NCI-H2196 treated with DMSO at 0.1 percent for 48 hours (cell line): ENCODE data around the gene CARD9.
A peak's percentile ranks its signal among the peaks of the same experiment; 100 is the strongest.

Source experiments
- DNase-seq: peaks from one replicate; lab custom pipeline; 2025; ENCODE audit not compliant: unreplicated experiment; lab: John Stamatoyannopoulos, UW

The CARD9 gene

GRCh38 chr9:136401173-136401922 lies 27.9 kb upstream of the CARD9 start:
- DNase-seq: no peak

- peak; percentile 68 for DNase-seq
These were observed 26.8 kb upstream of the CARD9 start, which contains the start of gene SNAPC4 for GRCh38 chr9:136400038-136400834. TSS of gene SNAPC4 (minus strand) at chr9:136400170. CDS start at chr9:136398428, 1,742 bp downstream.

- DNase-seq: no peak
These were observed 25.9 kb upstream of the CARD9 start for GRCh38 chr9:136399176-136400037.

GRCh38 chr9:136398286-136398685 lies 24.8 kb upstream of the CARD9 start:
- no peak for DNase-seq

GRCh38 chr9:136397643-136398042 lies 24.2 kb upstream of the CARD9 start:
- DNase-seq: no peak

GRCh38 chr9:136396219-136396515 lies 22.7 kb upstream of the CARD9 start:
- no peak for DNase-seq

GRCh38 chr9:136395345-136396218 lies 22.1 kb upstream of the CARD9 start:
- DNase-seq: no peak

GRCh38 chr9:136395020-136395340 lies 21.5 kb upstream of the CARD9 start:
- DNase-seq: no peak

- DNase-seq: no peak
These were observed 21.0 kb upstream of the CARD9 start for GRCh38 chr9:136394312-136395019.

GRCh38 chr9:136393531-136393930 lies 20.1 kb upstream of the CARD9 start:
- DNase-seq: no peak

- DNase-seq: no peak
These were observed 19.3 kb upstream of the CARD9 start for GRCh38 chr9:136392538-136393449.

- DNase-seq: no peak
These were observed 18.5 kb upstream of the CARD9 start for GRCh38 chr9:136391737-136392537.

GRCh38 chr9:136389396-136389795 lies 15.9 kb upstream of the CARD9 start:
- DNase-seq: no peak

GRCh38 chr9:136387217-136387616 lies 13.7 kb upstream of the CARD9 start:
- DNase-seq: no peak

GRCh38 chr9:136386018-136386417 lies 12.5 kb upstream of the CARD9 start:
- no peak for DNase-seq

GRCh38 chr9:136385015-136385414 lies 11.5 kb upstream of the CARD9 start:
- no peak for DNase-seq

- no peak for DNase-seq
These were observed 10.0 kb upstream of the CARD9 start for GRCh38 chr9:136383436-136383835.

GRCh38 chr9:136381966-136382513 lies 8.6 kb upstream of the CARD9 start:
- no peak for DNase-seq
